GM21737 (cell line): Measurements from ENCODE around the gene PRKCH.

Experiments used
- ATAC-seq: cut with Tn5 transposase; IDR thresholded peaks from one replicate; pipeline ENCODE4 v1.9.1; 2021; ENCODE audit warnings: mild to moderate bottlenecking, moderate library complexity; ENCODE audit not compliant: unreplicated experiment

PRKCH gene

DNA sequence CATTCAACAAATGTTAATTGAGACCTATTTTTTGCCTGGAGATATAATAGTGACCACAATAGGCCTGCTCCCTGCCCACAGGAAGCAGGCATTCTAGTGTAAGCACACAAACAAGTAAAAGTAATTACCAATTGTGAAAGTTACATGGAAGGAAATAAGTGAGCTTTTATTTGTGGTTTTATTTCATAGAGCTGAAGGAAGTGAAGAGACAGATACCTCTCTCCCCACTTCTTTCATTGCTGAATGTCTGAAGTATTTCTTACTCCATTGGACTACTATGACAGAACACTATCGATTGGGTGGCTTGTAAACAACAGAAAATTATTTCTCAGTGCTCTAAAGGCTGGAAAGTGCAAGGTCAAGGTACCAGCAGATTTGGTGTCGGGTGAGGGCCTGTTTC lies 183.5 kb downstream of the PRKCH start:
- no peak for ATAC-seq

DNA sequence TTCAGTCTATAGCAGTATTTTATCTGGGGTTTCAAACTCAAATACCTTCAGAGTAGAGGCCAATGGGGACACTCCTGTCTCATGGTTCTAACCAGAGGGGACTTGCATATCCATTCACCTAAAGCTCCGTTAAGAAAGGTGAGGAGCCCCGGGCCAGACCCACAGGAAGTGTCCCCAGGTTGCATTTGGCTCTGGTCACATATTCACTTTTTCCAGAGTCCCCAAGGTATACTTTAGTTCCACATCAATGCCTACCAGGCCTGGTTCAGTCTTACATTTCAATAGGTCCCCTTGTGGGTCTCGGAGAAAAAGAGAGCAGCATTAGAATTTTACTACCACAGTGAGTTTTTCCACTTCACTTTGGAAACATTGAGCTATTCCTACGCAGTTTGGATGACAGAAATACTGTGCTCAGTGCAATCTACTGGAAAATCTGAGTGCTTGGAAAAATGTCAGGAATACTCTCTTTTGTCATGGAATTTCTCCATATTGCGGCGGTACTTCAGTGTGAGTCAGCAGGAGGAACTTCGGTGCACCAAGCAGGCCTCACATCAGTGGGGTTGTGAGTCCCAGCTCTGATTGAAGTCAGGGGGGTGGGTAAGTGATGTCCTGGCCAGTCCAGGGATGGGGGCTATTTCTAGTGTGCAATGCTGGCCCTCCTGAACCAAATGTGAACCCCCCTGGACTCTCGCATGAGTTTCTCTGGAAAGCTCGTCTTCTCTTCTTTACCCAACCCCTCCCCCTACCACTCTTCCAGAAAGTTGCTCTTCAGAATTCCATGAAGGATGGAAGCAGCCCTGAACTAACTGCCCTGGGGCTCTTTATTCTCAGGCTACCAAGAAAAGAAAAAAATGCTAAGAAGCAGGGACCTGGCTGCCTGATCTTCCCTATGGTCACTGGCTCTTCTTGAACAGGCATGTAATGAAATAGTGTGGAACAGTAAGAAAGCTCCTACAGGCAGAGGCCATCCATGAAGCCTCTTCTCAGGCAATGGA lies 184.7 kb downstream of the PRKCH start:
- ATAC-seq = no peak

DNA sequence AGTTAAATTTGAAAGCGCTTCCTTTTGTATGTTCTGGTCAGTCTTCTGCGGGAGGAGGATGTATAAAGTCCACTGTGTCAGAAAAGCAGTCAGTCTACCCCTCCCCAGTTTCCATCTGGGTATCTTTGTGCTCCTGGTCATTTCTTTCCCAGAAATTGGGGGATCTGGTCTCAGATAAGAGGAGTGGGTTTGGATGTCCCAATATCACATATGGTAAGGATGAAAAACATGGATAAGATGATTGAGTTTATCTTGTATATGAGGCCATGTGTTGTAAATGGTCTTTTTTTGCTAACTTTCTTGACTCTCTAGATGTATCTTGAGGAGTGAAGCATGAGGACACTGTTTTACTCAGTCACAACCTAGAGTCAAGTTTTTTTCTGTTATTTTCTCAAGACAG lies 187.1 kb downstream of the PRKCH start:
- no peak for ATAC-seq

DNA sequence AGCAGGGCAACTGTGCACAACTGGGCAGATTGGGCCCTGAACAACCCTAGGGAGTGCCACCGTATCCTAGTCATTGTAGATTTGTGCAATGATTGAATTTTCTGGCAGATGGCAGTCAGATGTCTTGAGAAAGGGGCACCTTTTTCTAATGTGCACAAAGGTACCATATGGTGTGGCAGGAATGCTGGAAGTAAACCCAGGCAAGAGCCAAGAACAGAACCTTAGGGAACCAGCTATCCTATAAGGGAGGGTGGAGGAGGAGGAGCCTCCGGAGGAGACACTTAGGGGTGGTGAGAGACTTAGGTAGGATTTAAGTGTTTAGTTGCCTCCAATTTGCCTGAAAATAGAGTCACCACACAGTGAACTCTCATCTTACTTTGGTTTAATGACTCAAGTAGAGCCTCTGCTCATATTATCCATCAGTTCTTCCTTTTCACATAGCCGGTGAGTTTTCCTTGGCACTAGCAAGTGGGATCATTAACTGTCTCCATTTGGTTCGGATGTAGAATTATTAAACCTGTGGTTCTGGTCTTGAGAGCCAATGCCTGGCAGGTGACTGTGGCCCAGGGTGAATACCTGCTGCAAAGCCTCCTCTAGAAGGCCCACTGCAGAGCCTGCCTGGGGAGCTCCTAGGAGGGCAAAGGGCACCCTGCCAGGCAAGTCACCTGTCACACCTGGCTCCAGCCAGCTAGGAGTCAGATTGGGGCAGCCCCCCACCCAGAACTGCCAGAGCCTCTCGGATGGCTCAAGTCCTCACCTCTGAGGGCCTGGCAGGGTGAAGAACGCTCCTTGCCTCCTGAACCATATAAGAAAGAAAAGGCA lies 189.6 kb downstream of the PRKCH start:
- ATAC-seq = no peak

DNA sequence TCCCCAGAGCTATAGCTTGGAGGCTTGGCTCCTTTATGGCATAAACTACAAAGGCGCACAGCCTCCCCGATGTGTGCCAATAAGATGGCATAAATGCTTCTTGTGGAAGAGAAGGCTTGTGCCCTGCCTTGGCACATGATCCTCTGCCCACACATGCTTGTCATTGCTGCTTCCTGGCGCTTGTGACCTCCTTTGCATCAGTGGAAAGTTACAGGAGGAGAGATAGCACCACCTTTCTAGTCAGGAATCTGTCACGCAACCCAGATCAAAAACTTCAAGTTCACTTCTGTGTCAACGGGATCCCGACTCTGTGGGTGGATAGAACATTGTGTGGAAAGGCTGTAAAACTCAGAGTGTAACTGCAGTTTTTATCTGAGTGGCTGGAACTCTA lies 190.2 kb downstream of the PRKCH start:
- ATAC-seq = no peak

DNA sequence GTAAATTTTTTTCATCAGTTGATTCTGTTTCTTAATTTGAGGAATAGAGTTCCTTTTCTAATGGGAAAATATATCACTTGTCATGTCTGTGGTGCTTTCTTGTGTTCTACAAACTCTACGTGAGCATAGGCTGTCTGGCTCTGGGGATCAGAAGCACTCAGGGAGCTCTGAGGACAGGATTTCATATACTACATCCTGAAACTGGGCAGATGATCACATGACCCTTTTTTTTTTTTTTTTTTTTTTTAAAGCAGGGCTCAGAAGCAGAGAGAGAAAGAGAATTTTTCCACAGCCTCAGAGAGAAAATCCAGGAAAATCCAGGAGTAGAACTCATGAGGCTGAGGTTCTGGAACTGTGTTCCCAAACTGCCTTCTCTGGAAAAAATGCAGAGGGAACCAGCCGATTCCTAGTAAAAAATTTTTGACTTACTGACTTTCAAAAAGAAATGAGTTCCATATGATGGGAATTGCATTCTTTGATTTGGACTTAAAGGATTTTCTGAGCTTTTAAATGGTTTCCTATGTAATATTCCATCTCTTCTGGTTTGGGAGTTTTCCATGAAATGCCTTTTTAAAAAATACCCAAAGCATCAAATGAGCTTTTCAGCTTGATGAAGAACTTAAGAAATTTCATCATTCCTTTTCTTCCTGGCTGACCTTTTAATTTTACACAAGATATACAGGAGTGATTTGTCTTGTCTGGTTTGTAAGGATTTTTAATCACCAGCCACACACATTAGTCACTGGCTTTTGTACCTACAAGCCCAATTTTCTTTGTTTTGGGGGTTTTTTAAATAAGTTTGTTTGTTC lies 190.9 kb downstream of the PRKCH start:
- ATAC-seq = no peak

DNA sequence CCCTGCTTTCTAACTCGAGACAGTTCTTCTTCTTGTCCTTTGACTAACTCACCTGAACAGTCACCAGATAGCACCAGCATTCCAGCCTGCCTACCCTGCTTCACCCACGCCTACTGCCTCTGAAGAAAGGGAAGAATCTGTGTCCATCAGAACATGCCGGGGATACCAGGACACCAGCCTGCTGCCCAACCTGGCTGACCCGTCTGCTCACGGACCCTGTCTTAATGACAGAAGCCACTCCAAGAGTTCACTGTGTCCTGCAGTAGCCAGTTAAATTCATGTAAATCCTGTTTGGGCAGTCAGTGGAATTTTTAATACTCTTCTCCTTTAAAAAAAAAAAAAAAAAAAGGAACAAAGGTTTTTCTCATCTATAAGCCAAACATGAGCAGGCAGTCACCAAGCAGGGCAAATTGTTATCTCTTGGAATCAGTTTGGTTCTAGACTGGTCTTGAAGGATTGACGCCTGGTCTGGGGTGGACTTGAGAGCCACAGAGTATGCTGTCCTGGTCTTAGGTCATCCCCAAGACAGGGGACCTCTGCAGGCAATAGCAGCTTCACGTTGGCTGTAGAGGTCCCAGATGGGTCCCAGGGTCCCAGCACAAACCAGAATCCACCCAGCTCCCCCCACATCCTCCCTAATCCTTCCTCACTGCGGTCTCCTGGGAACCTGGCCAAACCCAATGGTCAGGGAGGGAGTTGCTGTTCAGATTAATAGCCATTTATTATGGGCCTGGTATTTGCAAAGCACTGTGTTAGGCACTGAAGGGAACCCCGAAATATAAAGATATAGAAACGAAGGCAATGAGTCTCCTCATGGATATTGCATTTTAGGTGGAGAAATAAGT lies 192.8 kb downstream of the PRKCH start:
- ATAC-seq = no peak

DNA sequence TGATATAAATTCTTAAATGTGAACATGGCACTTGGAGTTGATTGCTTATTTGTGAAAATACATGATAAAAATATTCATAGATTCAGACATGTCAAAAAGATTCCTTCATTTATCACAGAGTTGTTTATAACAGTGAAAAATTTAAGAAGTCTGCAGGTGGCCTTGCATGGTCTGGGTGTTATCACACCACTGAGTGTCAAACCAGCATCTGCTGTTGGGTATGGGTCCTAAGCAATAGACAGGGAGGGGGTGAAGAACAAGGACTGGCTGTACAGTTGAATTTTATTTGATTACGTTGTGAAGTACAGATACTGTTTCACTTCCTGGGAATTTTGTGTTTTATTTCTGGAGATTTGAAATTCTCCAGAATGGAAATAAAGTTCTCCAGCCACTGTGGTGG lies 193.5 kb downstream of the PRKCH start:
- no peak for ATAC-seq

DNA sequence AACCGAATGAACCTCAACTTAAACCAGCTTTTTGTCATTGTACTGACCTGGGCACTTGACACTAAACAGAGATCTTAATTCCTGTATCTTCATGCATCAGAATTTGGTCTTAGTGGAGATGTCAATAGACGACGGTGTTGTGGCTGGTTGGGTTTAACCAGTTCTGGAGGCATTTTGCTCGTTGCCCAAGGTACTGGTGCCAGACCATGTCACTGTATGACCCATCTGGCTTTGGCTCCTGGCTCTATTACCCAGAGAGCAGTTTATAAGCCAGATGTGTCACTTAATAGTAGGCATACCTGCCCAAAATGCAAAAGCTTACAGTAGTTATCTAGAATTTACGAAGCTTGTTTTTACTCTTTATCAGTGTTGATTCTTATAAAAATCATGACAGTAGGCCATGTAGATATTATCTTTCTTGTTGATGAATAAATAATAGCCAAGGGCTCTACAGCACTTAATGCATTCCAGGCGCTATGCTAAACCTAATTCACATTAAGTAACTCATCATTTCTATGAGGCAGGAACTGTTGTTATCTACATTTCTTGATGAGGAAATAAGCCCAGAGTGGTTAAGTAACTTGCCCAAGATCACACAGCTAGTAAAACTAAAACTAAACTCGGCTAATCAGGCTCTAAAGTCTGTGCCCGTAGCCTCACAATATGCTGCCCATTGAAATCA lies 194.2 kb downstream of the PRKCH start:
- no peak for ATAC-seq

DNA sequence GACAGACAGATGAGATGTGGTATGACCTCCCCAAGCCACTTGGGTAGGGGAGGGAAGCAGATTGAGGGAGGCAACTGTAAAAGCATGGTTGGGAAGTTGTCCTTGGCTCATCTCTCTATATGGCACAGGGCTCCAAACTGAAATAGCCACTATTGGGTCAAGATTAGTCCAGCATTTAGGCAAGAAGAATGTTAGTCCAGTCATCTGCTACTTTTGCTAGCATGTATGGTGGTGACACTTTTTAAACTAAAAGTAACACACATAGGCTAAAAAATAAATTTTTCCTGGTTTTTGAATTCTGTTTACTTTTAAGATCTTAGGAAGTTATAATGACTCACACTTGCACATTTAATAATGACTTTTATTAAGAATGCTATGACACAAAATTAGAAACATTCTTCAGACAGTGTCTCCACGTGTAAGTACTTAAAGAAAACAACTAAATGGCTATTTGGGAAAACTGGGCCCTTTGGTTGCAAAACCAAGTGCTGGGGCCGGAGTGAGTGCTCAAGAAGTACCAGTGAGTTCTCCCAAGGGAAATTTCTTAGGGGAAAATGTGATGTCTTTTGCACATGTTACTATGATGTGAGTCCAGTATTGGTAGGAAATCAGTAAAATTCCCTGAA lies 194.9 kb downstream of the PRKCH start:
- ATAC-seq = no peak

DNA sequence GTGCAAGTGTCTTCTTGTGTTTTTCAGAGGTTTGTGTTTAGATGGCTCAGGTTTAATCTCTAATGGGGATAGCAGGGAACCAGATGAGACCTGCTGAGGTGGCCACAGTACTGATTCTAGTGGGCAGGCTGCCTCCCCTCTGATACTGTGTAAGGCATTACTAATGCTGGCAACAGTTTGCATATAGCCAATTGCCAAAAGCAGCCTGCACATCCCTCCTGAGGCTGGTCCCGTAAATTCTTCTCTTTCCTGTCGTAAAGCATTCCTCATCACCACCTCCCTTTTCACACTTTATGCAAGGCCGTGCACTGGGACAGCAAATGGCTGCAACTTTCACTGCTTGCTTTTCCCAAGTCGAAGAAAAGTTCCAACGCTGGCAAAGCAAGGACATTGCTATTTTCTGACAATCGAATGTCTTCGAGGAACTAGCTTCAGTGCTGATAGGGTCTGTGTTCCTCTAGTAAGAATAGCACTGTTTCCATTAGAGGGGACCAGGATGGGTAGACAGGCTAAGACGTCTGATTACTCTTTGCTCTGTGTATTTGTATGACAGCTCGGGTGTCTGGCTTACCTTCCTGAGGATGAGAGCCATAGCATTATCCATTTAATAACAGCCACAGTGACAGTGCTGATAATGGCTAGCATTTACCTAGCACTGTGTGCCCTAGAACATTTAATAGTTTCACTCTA lies 195.7 kb downstream of the PRKCH start:
- no peak for ATAC-seq

DNA sequence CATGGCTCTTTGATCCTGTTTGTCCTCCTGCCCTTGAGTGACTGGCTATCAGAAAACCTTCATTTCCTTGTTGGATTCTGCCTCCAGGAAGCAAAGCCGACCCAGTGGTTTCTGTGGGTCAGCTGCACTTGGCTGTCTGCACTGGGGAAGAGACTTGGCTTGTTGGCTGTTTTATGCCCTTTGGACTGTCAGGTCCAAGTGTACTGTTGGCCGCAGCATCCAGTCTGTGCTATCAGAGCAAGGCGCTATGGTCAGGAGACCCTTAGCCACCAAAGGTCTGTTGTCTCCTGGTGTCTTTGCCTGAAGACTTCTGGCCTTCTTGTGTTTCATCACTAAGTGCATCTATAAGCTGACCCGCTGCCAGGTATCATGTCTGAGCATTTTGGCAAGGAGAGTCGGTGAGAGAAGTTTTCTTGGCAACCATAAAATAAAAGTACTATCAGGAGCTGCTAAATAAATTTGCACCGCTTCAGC lies 196.6 kb downstream of the PRKCH start:
- no peak for ATAC-seq

DNA sequence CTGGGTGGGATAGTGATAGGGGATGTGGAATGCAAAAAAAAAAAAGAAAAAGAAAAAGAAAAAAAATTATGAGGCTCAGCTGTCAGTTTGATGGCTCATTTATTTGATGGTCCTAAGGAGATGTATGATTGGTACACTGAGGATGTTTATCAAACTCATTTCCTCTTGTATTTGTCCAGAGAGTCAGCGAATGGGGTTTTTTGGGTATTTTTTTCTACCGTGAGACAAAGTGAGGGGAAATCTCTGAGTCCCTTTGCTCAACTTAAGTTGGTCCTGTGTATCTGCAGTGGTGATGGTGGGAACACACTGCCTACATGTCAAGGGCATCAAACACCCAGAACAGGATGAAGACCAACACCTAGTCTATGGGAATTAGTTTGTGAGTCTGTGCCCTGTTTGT lies 197.0 kb downstream of the PRKCH start:
- ATAC-seq = no peak

DNA sequence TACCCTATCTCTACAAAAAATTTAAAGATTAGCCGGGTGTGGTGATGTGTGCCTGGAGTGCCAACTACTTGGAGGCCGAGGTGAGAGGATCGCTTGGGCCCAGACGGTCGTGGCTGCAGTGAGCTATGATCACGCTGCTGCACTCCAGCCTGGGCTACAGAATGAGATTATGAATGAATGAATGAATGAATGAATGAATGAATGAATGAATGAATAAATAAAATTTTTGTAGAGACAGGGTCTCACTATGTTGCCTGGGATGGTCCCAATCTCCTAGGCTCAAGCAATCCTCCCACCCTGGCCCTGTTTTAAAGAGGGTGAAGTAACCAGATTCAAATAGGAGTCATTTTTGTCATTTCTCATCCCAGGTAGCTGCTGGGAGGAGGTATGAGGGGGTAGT lies 197.7 kb downstream of the PRKCH start:
- ATAC-seq = no peak

DNA sequence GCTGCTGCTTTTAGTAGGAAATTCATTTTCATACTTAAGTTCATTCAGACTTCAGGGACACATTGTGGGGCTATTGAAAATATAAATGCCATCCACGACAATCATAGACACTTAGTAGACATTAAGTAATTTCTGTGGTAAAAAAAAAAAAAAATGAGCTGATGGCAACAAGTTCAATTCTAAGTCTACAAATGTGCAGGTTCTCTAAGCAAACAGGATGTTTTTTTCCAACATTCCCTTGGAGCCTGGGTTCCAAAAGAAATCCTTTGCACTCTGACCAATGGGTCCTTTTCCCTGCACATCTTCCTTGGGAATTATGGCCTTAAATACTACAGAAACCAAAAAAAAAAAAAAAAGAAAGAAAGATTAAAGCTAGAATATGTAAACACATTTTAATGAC lies 198.4 kb downstream of the PRKCH start:
- ATAC-seq = no peak

DNA sequence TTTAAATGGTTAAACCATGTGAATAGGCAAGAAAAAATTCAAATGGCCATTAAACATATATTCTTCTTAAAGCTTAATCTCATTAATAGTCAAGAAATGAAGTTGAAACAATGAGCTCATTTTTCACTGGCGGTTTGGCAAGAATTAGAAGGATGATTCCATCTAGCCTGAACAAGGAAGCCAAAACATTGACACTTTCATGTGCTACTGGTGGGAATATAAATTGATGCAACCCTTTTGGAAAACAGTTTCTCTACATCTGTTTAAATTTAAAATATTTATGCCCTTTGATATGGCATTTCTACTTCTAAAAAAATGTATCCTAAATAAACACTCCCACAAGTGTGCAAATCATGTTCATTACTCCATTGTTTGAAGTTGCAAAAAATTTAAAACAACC lies 199.2 kb downstream of the PRKCH start:
- no peak for ATAC-seq

DNA sequence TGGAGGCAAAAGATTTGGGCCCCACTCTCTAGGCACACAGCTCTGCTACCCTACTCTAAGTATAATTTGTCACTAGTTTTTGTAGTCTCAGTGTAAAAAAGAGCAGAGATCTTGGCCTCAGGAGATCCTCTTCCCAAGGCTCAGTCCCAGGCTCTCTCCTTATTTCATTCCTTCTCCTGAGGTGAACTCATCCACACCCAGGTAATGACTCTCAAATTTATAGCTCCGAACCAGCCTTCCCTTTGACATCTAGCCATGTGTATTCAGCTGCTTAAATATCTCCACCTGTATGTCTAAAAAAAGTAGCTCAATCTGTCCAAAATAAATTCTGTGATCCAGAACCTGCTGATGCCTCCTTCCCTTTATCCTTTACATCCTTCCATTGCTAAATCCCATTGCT lies 200.4 kb downstream of the PRKCH start:
- ATAC-seq = no peak

DNA sequence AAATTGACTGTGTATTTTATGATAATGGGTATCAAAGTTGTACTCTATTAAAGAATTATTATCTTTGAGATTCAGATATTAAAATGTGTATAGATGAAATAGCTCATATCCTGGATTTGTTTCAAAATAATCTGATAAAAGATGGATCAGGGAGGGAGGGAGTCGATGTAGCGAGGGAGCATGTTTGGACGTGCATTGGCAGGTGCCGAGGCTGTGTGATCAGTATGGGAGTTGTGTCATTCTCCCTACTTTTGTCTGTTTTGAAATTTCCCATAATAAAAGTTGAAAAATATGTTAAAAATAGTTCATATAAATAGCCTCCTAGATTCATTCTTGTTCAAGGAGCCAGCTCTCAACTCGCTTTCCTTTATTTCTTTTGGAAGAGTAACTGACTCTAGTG lies 202.4 kb downstream of the PRKCH start:
- ATAC-seq = no peak
